Activated CD4-positive, alpha-beta memory T cell treated with anti-CD3 and anti-CD28 coated beads, Interleukin-2, amount 10 ng/mL, durations not matched to agents 7 days and 5 days (primary cell): ENCODE data around the gene MYO3B. TPM values are rescaled to one million over a fixed set of nuclear protein-coding genes. Genes with fewer than 3 reads are reported as not detected.
"Not testable (repeated sequence)": the region's sequence is repeated elsewhere in the genome, so short reads cannot be mapped to it uniquely, and the experiment has no call there.

Source experiments
- CTCF ChIA-PET: fragments of 350-600 bp; sonication (Branson Sonifier 250); formaldehyde crosslinking; loops from one replicate; lab custom pipeline; 2021; ENCODE audit warnings: antibody characterized with exemption, inconsistent platforms; lab: Charles Lee
- POLR2A ChIA-PET: fragments of 350-600 bp; sonication (Branson Sonifier 250); formaldehyde crosslinking; loops from one replicate; lab custom pipeline; 2021; ENCODE audit warnings: antibody characterized with exemption; lab: Charles Lee
- DNase-seq: peaks from one replicate; pipeline ENCODE4 v3.0.0-alpha.2; 2020
- H3K27ac Mint-ChIP-seq: one replicate; pipeline ENCODE4 v1.8.0; 2021; ENCODE audit warnings: mild to moderate bottlenecking, mixed read lengths
- H3K27me3 Mint-ChIP-seq: one replicate; pipeline ENCODE4 v1.8.0; 2021; ENCODE audit warnings: mixed read lengths
- H3K36me3 Mint-ChIP-seq: one replicate; pipeline ENCODE4 v1.8.0; 2021; ENCODE audit warnings: low read depth, mixed read lengths
- H3K4me1 Mint-ChIP-seq: one replicate; pipeline ENCODE4 v1.8.0; 2021; ENCODE audit warnings: mixed read lengths
- H3K4me3 Mint-ChIP-seq: one replicate; pipeline ENCODE4 v1.8.0; 2021; ENCODE audit warnings: mild to moderate bottlenecking, mixed read lengths
- H3K9me3 Mint-ChIP-seq: one replicate; pipeline ENCODE4 v1.8.0; 2021; ENCODE audit warnings: mixed read lengths
- total RNA-seq, 2 experiments: library from RNA; stranded (reverse); gene quantifications; one replicate each; pipeline ENCODE4 v1.2.3, GENCODE V29; 2021

Gene MYO3B
- total RNA-seq, 2 experiments from 2014 or later, result 0.18 to 0.38 TPM

DNA sequence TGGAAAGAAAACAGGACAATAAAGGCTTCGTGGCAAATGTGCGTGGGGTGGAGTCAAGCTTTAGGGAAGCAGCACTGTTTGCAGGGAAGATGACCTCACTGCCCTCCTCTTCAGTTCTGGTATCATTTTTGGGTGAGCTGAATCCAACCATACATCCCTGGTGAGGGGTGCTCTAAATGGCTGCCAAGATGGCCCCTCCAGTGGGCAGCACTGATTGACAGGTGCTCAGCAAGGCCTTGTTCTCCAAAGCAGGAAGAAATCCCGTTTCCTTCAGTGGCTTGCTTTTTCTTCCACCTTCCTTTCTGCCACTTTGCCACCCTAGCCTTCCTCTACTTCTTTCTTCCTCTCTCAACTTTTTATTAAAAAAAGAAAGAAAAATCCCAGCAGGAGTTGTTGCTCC lies 404.4 kb downstream of the MYO3B start:
- no peak overlapping the region for H3K4me3 Mint-ChIP-seq

GRCh38 chr2:170582751-170583463 lies 405.0 kb downstream of the MYO3B start:
- CTCF ChIA-PET, result interaction anchor here (0.6 kb wide), 1 partner anchor 1959 kb away, joined by 5 read pairs; no protein-coding TSS in a partner anchor
- no peaks in the 10 kb centered on the region for H3K9me3 Mint-ChIP-seq
- no peaks in the 10 kb centered on the region for H3K36me3 Mint-ChIP-seq
- no peak overlapping the region for H3K4me3 Mint-ChIP-seq
- no peak overlapping the region for H3K27ac Mint-ChIP-seq
- H3K4me1 Mint-ChIP-seq, result no peaks in the 10 kb centered on the region
- POLR2A ChIA-PET, result no interaction called here
- H3K27me3 Mint-ChIP-seq, result no peaks in the 10 kb centered on the region
- DNase-seq, result no peak

More for the DNA sequence above, 404.4 kb downstream of the MYO3B start:
- H3K27me3 Mint-ChIP-seq, result no peaks in the 10 kb centered on the region
- H3K4me1 Mint-ChIP-seq, result no peaks in the 10 kb centered on the region
- H3K9me3 Mint-ChIP-seq, result no peaks in the 10 kb centered on the region
- ChIA-PET CTCF (interaction anchor here (0.6 kb wide), 1 partner anchor 1959 kb away, joined by 5 read pairs; no protein-coding TSS in a partner anchor), POLR2A (no interaction called here)
- no peak for DNase-seq
- no peak overlapping the region for H3K27ac Mint-ChIP-seq
- H3K36me3 Mint-ChIP-seq, result no peaks in the 10 kb centered on the region

- H3K4me3 Mint-ChIP-seq, result no peak overlapping the region
- CTCF ChIA-PET, result no interaction called here
These were observed 407.1 kb downstream of the MYO3B start for GRCh38 chr2:170585067-170585466.

GRCh38 chr2:170586571-170587095 lies 408.7 kb downstream of the MYO3B start:
- no peak overlapping the region for H3K4me3 Mint-ChIP-seq
- H3K4me1 Mint-ChIP-seq, result no peaks in the 10 kb centered on the region
- POLR2A ChIA-PET, result no interaction called here
- H3K27me3 Mint-ChIP-seq, result peaks cover 6% of the 10 kb centered on the region
- CTCF ChIA-PET, result no interaction called here
- no peak for DNase-seq
- H3K9me3 Mint-ChIP-seq, result no peaks in the 10 kb centered on the region
- no peaks in the 10 kb centered on the region for H3K36me3 Mint-ChIP-seq
- no peak overlapping the region for H3K27ac Mint-ChIP-seq

More at GRCh38 chr2:170585067-170585466, 407.1 kb downstream of the MYO3B start:
- no peaks in the 10 kb centered on the region for H3K9me3 Mint-ChIP-seq
- no peak for DNase-seq
- no peaks in the 10 kb centered on the region for H3K36me3 Mint-ChIP-seq
- no peaks in the 10 kb centered on the region for H3K4me1 Mint-ChIP-seq
- no peak overlapping the region for H3K27ac Mint-ChIP-seq
- POLR2A ChIA-PET, result no interaction called here
- H3K27me3 Mint-ChIP-seq, result peaks cover 2% of the 10 kb centered on the region

DNA sequence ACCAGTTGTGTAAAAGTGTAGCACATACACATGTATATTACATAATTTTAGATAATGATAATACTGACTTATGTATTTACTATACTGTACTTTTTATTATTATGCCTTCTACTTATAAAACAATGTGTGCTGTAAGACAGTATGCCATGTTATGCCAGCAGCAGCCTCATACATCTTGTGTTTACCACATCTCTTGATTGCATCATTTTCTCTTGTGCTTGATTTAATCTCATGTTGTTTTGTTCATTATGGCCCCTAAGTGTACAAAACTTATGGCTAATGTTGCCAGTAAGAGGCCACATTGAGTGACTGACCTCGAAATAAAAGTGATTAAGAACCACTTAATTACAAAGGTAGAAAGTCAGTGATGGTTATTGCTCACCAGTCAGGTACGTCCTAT lies 409.2 kb downstream of the MYO3B start:
- ChIA-PET POLR2A (no interaction called here), CTCF (no interaction called here)
- Mint-ChIP-seq H3K27ac (no peak overlapping the region), H3K4me1 (no peaks in the 10 kb centered on the region), H3K36me3 (no peaks in the 10 kb centered on the region), H3K27me3 (peaks cover 6% of the 10 kb centered on the region), H3K9me3 (no peaks in the 10 kb centered on the region), H3K4me3 (no peak overlapping the region)
- no peak for DNase-seq

DNA sequence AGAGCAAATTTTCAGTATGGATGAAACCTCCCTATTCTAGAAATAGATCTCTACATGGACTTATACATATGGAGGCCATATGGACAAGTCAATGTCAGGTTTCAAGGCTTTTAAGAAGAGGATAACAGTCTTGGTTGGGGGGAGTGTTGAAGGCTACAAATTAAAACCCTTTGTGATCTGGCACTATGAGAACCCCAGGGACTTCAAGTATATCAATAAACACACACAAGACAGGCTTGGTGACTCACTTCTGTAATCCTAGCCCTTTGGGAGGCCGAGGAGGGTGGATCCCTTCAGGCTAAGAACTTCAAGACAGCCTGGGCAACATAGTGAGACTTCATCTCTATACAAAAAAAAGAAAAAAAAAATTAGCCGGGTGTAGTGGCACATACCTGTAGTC lies 410.0 kb downstream of the MYO3B start:
- no peaks in the 10 kb centered on the region for H3K9me3 Mint-ChIP-seq
- peaks cover 6% of the 10 kb centered on the region for H3K27me3 Mint-ChIP-seq
- ChIA-PET CTCF (no interaction called here), POLR2A (no interaction called here)
- no peaks in the 10 kb centered on the region for H3K4me1 Mint-ChIP-seq
- DNase-seq, result no peak
- no peak overlapping the region for H3K4me3 Mint-ChIP-seq
- H3K36me3 Mint-ChIP-seq, result no peaks in the 10 kb centered on the region
- H3K27ac Mint-ChIP-seq, result no peak overlapping the region

DNA sequence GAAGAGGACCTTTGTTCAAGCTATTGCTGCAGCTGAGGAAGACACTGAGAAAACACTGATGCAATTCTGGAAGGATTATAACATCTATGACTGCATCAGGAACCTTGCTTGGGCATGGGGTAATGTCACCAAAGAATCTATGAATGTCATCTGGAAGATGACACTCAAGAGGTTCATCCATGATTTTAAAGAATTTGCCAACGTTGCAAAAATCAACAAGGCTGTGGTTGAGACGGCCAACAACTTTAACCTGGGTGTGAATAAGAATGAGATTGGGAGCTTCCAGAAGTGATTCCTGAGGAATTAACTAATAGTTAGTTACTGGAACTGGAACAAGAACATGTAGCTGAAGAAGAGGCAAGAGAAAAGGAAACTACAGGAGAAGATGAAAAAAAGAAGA lies 410.8 kb downstream of the MYO3B start:
- Mint-ChIP-seq H3K27ac (no peak overlapping the region), H3K4me3 (no peak overlapping the region), H3K9me3 (no peaks in the 10 kb centered on the region), H3K27me3 (peaks cover 6% of the 10 kb centered on the region), H3K4me1 (no peaks in the 10 kb centered on the region), H3K36me3 (no peaks in the 10 kb centered on the region)
- ChIA-PET POLR2A (no interaction called here), CTCF (no interaction called here)
- DNase-seq, result no peak

GRCh38 chr2:170596576-170596975 lies 418.6 kb downstream of the MYO3B start:
- Mint-ChIP-seq H3K4me3 (no peak overlapping the region), H3K4me1 (no peaks in the 10 kb centered on the region), H3K36me3 (no peaks in the 10 kb centered on the region), H3K27ac (no peak overlapping the region), H3K27me3 (peaks cover 3% of the 10 kb centered on the region), H3K9me3 (no peaks in the 10 kb centered on the region)
- POLR2A ChIA-PET, result no interaction called here
- no peak for DNase-seq
- CTCF ChIA-PET, result no interaction called here

GRCh38 chr2:170598067-170598395 lies 420.1 kb downstream of the MYO3B start:
- Mint-ChIP-seq H3K4me1 (no peaks in the 10 kb centered on the region), H3K27ac (no peak overlapping the region), H3K36me3 (no peaks in the 10 kb centered on the region), H3K9me3 (no peaks in the 10 kb centered on the region), H3K4me3 (no peak overlapping the region), H3K27me3 (peaks cover 3% of the 10 kb centered on the region)
- ChIA-PET POLR2A (no interaction called here), CTCF (no interaction called here)
- no peak for DNase-seq

DNA sequence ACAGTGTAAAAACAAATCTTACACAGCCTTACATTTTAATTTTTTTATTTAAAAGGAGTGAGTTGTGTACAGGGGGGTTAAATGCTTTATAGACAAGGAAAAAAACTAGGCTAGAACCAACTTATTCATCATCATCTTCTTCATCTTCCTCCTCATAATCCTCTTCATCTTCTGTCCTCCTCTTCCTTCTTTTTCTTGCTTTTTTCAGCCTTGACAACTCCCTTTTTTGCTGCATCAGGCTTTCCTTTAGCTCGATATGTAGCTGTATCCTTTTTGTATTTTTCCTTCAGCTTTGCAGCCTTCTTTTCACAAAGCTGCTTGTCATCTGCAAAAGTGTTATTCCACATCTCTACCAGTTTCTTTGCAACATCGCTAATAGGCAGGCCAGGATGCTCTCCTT lies 423.5 kb downstream of the MYO3B start:
- Mint-ChIP-seq H3K27me3 (peaks cover 9% of the 10 kb centered on the region), H3K36me3 (no peaks in the 10 kb centered on the region), H3K9me3 (no peaks in the 10 kb centered on the region), H3K4me1 (no peaks in the 10 kb centered on the region), H3K27ac (no peak overlapping the region), H3K4me3 (no peak overlapping the region)
- no peak for DNase-seq
- POLR2A ChIA-PET, result no interaction called here
- CTCF ChIA-PET, result no interaction called here

GRCh38 chr2:170605862-170606261 lies 427.9 kb downstream of the MYO3B start:
- H3K4me1 Mint-ChIP-seq, result no peaks in the 10 kb centered on the region

GRCh38 chr2:170607171-170607570 lies 429.2 kb downstream of the MYO3B start:
- peaks cover 6% of the 10 kb centered on the region for H3K27me3 Mint-ChIP-seq
- ChIA-PET CTCF (no interaction called here), POLR2A (no interaction called here)
- no peaks in the 10 kb centered on the region for H3K36me3 Mint-ChIP-seq
- no peak for DNase-seq
- H3K9me3 Mint-ChIP-seq, result no peaks in the 10 kb centered on the region
- no peak overlapping the region for H3K4me3 Mint-ChIP-seq
- H3K4me1 Mint-ChIP-seq, result no peaks in the 10 kb centered on the region
- no peak overlapping the region for H3K27ac Mint-ChIP-seq

More at GRCh38 chr2:170605862-170606261, 427.9 kb downstream of the MYO3B start:
- ChIA-PET CTCF (interaction anchor here (0.6 kb wide), 1 partner anchor 274 kb away, joined by 4 read pairs; no protein-coding TSS in a partner anchor), POLR2A (no interaction called here)
- peaks cover 6% of the 10 kb centered on the region for H3K27me3 Mint-ChIP-seq
- no peak overlapping the region for H3K4me3 Mint-ChIP-seq
- no peak overlapping the region for H3K27ac Mint-ChIP-seq
- no peak for DNase-seq
- no peaks in the 10 kb centered on the region for H3K9me3 Mint-ChIP-seq
- no peaks in the 10 kb centered on the region for H3K36me3 Mint-ChIP-seq

- H3K4me1 Mint-ChIP-seq, result no peaks in the 10 kb centered on the region
- no peak for DNase-seq
- peaks cover 4% of the 10 kb centered on the region for H3K27me3 Mint-ChIP-seq
- H3K36me3 Mint-ChIP-seq, result no peaks in the 10 kb centered on the region
- no peaks in the 10 kb centered on the region for H3K9me3 Mint-ChIP-seq
- ChIA-PET CTCF (no interaction called here), POLR2A (no interaction called here)
- H3K27ac Mint-ChIP-seq, result no peak overlapping the region
- H3K4me3 Mint-ChIP-seq, result no peak overlapping the region
These were observed 432.7 kb downstream of the MYO3B start for GRCh38 chr2:170610615-170611014.

GRCh38 chr2:170618948-170619347 lies 441.0 kb downstream of the MYO3B start:
- not testable (repeated sequence) for H3K27me3 Mint-ChIP-seq, H3K36me3 Mint-ChIP-seq, H3K4me1 Mint-ChIP-seq

More at GRCh38 chr2:170618948-170619347, 441.0 kb downstream of the MYO3B start:
- H3K27ac Mint-ChIP-seq, DNase-seq, H3K4me3 Mint-ChIP-seq, POLR2A ChIA-PET, CTCF ChIA-PET, H3K9me3 Mint-ChIP-seq: not testable (repeated sequence)
